ENCODE data around the gene ADARB1. TPM values are rescaled to one million over a fixed set of nuclear protein-coding genes. Genes with fewer than 3 reads are reported as not detected.
"Not testable (repeated sequence)": the region's sequence is repeated elsewhere in the genome, so short reads cannot be mapped to it uniquely, and the experiment has no call there.

The ADARB1 gene
- total and polyA plus RNA-seq, 4 experiments from 2014 or later, result 4.6 to 50.0 (median 30.9) TPM

DNA sequence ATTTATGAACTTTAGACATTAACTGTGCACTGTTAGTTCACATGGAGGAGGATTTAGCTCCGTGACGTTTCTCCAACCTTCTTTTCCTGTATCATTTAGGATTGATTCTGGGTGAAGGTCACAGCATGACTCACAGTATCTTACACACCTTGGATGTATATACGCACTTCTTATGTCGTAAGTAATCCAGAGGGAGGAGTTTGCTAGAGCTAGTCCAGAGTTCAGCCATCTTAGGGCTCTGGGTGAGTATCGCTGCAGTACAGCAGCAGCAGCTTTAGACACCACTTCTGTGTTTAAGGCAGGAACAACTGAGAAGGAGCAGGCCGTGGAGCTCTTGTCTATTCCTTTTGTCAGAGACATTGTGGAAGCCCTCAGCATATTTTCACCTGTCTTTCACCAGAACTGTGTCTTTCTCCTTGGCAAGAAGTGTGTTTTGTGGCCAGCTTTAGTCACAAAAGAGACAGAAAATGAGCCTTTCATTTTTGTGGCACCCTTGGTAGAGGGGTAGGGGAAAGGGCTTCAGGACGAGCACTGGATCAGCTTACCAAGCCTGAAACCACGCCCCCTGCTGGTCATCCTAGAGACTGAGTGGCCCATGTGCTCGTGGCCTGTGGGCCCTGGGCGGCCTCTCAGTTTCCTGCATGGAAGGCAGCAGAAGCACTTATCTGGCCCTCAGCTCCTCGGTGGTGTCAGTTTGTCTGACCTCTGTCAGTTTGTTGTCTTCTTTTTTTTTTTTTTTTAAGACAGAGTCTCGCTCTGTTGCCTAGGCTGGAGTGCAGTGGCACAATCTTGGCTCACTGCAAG lies 64.0 kb downstream of the ADARB1 start:
- Mint-ChIP-seq H3K36me3 (peaks cover 5 to 20% of the 10 kb centered on the region in 2 donors), H3K27me3 (no peaks in the 10 kb centered on the region), H3K4me1 (peaks cover 6 to 22% (median 17%) of the 10 kb centered on the region in 4 donors), H3K4me3 (no peak overlapping the region), H3K9me3 (no peaks in the 10 kb centered on the region), H3K27ac (peak overlapping the region in 2 of 7 donors; percentile 18 to 24)
- peak; percentile 54 to 64 (median 58) for DNase-seq
- intact Hi-C loops (cut with micrococcal nuclease), result no loop called here
- Histone ChIP-seq H3K27ac (ENCODE audit: low read depth, low read length) (no peak overlapping the region), H3K27me3 (ENCODE audit: insufficient read depth, low read length) (no peaks in the 10 kb centered on the region), H3K4me3 (ENCODE audit: low read length in 2 of 2) (no peak overlapping the region), H3K4me1 (ENCODE audit: insufficient read depth, low read length) (no peaks in the 10 kb centered on the region), H3K9me3 (ENCODE audit: control insufficient read depth in 1 of 2, low read length in 2 of 2) (no peaks in the 10 kb centered on the region), H3K36me3 (ENCODE audit: insufficient read depth, low read length) (peaks cover 9% of the 10 kb centered on the region)
- ChIA-PET CTCF (ENCODE audit: partially characterized antibody) (interaction anchor here (0.7 to 9.4 kb wide), 57 partner anchors 9 to 1331 kb away, joined by 3 to 252 read pairs (median 4); partner anchors contain the start of genes ADARB1 and SLX9), POLR2A (ENCODE audit: partially characterized antibody) (interaction anchor here (0.9 to 2.2 kb wide), 4 partner anchors 10 to 207 kb away, joined by 3 to 12 read pairs (median 4); partner anchors contain the start of gene ADARB1)

DNA sequence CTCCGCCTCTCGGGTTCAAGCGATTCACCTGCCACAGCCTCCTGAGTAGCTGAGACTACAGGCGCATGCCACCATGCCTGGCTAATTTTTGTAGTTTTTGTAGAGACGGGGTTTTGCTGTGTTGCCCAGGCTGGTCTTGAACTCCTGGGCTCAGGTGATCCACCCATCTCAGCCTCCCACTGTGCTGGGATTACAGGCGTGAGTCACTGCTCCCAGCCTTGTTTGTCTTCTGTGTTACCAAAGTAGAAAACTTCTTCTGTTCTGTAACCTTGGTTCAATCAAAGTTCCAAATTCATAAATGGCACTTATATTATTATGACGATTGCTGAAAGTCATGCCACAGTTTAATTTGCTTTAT lies 64.6 kb downstream of the ADARB1 start:
- H3K27ac ChIP-seq (ENCODE audit: low read depth, low read length); H3K27me3 ChIP-seq (ENCODE audit: insufficient read depth, low read length); H3K4me1 ChIP-seq (ENCODE audit: insufficient read depth, low read length); intact Hi-C loops (cut with micrococcal nuclease); H3K36me3 ChIP-seq (ENCODE audit: insufficient read depth, low read length); H3K4me3 ChIP-seq (ENCODE audit: low read length in 2 of 2); H3K9me3 ChIP-seq (ENCODE audit: control insufficient read depth in 1 of 2, low read length in 2 of 2); H3K4me3 Mint-ChIP-seq; H3K9me3 Mint-ChIP-seq; DNase-seq; H3K27me3 Mint-ChIP-seq: not testable (repeated sequence)
- POLR2A ChIA-PET (ENCODE audit: partially characterized antibody), result interaction anchor here (0.9 to 1.3 kb wide), 2 partner anchors 61 to 65 kb away, joined by 3 read pairs; partner anchors contain the start of gene ADARB1
- CTCF ChIA-PET (ENCODE audit: partially characterized antibody), result interaction anchor here (0.7 to 9.4 kb wide), 34 partner anchors 8 to 1332 kb away, joined by 3 to 252 read pairs (median 6); partner anchors contain the start of gene SLX9
- Mint-ChIP-seq H3K36me3 (peaks cover 10 to 25% of the 10 kb centered on the region in 2 donors), H3K27ac (peak overlapping the region in 1 of 7 donors; percentile 18), H3K4me1 (peaks cover 6 to 22% (median 16%) of the 10 kb centered on the region in 4 donors)

DNA sequence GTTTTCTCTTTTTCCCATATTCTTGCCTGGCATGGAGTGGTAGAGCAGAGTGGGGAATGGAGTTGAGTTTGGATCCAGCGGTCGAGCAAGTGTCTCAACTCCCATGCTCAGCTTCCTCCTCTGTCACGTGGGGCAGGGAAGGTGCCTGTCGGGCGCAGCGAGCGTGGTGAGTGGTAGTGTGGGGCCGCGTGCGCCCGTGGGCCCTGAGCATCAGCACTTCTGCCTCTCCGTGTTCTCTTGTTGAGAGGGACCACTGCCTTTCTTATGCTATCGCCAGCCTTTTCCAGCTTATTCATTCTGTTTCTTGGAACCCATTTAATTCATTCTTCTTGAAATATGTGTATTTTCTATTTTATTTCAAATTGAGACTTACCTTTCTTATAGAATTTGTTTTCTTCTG lies 65.1 kb downstream of the ADARB1 start:
- ChIA-PET CTCF (ENCODE audit: partially characterized antibody) (interaction anchor here (0.7 to 9.4 kb wide), 8 partner anchors 8 to 745 kb away, joined by 3 to 252 read pairs (median 28); partner anchors contain the start of gene SLX9), POLR2A (ENCODE audit: partially characterized antibody) (no interaction called here)
- intact Hi-C loops (cut with micrococcal nuclease), result no loop called here
- H3K27ac Mint-ChIP-seq, result no peak overlapping the region
- no peak for DNase-seq
- no peaks in the 10 kb centered on the region for H3K27me3 Mint-ChIP-seq
- Histone ChIP-seq H3K36me3 (ENCODE audit: insufficient read depth, low read length) (peaks cover 9% of the 10 kb centered on the region), H3K27me3 (ENCODE audit: insufficient read depth, low read length) (no peaks in the 10 kb centered on the region), H3K27ac (ENCODE audit: low read depth, low read length) (no peak overlapping the region), H3K9me3 (ENCODE audit: control insufficient read depth in 1 of 2, low read length in 2 of 2) (no peaks in the 10 kb centered on the region), H3K4me1 (ENCODE audit: insufficient read depth, low read length) (no peaks in the 10 kb centered on the region), H3K4me3 (ENCODE audit: low read length in 2 of 2) (no peak overlapping the region)
- peaks cover 6 to 22% (median 16%) of the 10 kb centered on the region in 4 donors for H3K4me1 Mint-ChIP-seq
- H3K9me3 Mint-ChIP-seq, result no peaks in the 10 kb centered on the region
- H3K4me3 Mint-ChIP-seq, result no peak overlapping the region
- H3K36me3 Mint-ChIP-seq, result peaks cover 10 to 26% of the 10 kb centered on the region in 2 donors

DNA sequence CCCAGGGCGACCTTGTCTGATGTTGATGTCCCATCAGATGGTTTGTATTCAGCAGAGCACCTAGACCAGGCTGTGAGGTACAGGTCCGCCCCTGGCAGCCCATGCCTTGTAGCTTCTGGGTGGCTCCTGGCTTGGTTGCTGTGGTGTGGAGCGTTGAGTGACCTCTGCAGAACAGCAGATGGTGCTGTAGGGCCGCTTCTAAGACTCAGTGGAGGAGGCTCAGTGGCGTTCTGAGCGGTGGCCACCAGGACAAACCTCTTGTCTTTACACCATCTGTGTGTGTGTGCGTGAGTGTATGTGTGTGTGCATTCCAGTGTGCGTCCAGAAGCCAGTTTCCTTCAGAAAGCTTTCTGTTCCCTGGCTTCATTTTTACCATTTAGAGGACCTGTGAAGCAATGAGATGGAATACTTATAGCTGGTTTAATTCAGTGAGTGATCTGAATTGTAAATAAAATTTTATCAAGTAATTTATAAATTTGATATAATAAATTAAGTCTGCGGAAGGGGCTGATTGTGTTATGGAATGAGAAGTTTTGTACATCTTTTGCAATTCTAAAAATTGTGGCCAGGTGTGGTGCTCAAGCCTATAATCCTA lies 66.1 kb downstream of the ADARB1 start:
- ChIA-PET POLR2A (ENCODE audit: partially characterized antibody) (no interaction called here), CTCF (ENCODE audit: partially characterized antibody) (interaction anchor here (0.7 to 9.4 kb wide), 13 partner anchors 8 to 301 kb away, joined by 3 to 252 read pairs (median 6); partner anchors contain the start of gene SLX9)
- Histone ChIP-seq H3K4me1 (ENCODE audit: insufficient read depth, low read length) (no peaks in the 10 kb centered on the region), H3K27ac (ENCODE audit: low read depth, low read length) (no peak overlapping the region), H3K36me3 (ENCODE audit: insufficient read depth, low read length) (peaks cover under 1% of the 10 kb centered on the region), H3K4me3 (ENCODE audit: low read length in 2 of 2) (no peak overlapping the region), H3K27me3 (ENCODE audit: insufficient read depth, low read length) (no peaks in the 10 kb centered on the region), H3K9me3 (ENCODE audit: control insufficient read depth in 1 of 2, low read length in 2 of 2) (no peaks in the 10 kb centered on the region)
- peak overlapping the region in 3 of 7 donors; percentile 8 to 47 (median 12) for H3K27ac Mint-ChIP-seq
- no peaks in the 10 kb centered on the region for H3K9me3 Mint-ChIP-seq
- peaks cover 6 to 22% (median 16%) of the 10 kb centered on the region in 4 donors for H3K4me1 Mint-ChIP-seq
- peaks cover 15 to 30% of the 10 kb centered on the region in 2 donors for H3K36me3 Mint-ChIP-seq
- H3K27me3 Mint-ChIP-seq, result no peaks in the 10 kb centered on the region
- no peak overlapping the region for H3K4me3 Mint-ChIP-seq
- DNase-seq, result peak; percentile 58 to 72 (median 61)
- intact Hi-C loops (cut with micrococcal nuclease), result loop anchor here (1.0 kb wide), 1 partner anchor 299 kb away; no protein-coding TSS in a partner anchor

DNA sequence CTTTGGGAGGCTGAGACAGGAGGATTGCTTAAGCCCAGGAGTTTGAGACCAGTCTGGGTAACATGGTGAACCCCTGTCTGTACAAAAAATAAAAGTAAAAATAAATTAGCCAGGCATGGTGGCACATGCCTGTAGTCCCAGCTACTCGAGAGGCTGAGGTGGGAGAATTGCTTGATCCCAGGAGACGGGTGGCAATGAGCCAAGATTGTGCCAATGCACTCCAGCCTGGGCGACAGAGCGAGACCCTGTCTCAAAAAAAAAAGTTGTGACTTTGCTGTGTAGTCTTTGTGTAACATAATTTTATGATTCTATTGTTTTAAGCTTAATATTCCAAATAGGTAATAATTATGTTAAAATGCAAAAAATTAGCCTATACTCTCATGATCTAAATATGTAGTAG lies 66.6 kb downstream of the ADARB1 start:
- CTCF ChIA-PET (ENCODE audit: partially characterized antibody), result interaction anchor here (0.7 to 9.4 kb wide), 12 partner anchors 9 to 300 kb away, joined by 3 to 252 read pairs (median 6); partner anchors contain the start of gene SLX9
- H3K4me3 ChIP-seq (ENCODE audit: low read length in 2 of 2); H3K9me3 ChIP-seq (ENCODE audit: control insufficient read depth in 1 of 2, low read length in 2 of 2); H3K27ac Mint-ChIP-seq; H3K4me1 ChIP-seq (ENCODE audit: insufficient read depth, low read length); DNase-seq; H3K27ac ChIP-seq (ENCODE audit: low read depth, low read length); H3K27me3 ChIP-seq (ENCODE audit: insufficient read depth, low read length); H3K9me3 Mint-ChIP-seq; POLR2A ChIA-PET (ENCODE audit: partially characterized antibody); H3K27me3 Mint-ChIP-seq; H3K36me3 ChIP-seq (ENCODE audit: insufficient read depth, low read length); H3K4me3 Mint-ChIP-seq: not testable (repeated sequence)
- H3K4me1 Mint-ChIP-seq, result peaks cover 6 to 22% (median 16%) of the 10 kb centered on the region in 4 donors
- H3K36me3 Mint-ChIP-seq, result peaks cover 15 to 35% of the 10 kb centered on the region in 2 donors
- intact Hi-C loops (cut with micrococcal nuclease), result loop anchor here (1.0 kb wide), 1 partner anchor 298 kb away; no protein-coding TSS in a partner anchor

DNA sequence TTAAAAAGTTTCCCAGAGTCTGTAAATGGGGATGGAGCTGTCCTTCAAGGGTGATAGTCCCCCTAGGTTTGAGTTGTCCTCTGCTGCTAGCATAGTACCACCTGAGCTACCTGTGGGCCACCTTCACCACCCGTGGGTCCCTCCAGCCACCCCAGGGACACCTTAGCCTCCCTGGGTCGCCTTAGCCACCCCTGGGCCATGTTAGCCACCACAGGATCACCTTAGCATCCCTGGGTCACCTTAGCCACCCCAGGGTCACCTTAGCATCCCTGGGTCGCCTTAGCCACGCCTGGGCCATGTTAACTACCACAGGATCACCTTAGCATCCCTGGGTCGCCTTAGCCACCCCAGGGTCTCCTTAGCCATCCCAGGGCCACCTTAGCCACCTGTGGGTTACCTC lies 67.1 kb downstream of the ADARB1 start:
- no peak overlapping the region for H3K27ac ChIP-seq (ENCODE audit: low read depth, low read length)
- Mint-ChIP-seq H3K27ac (no peak overlapping the region), H3K36me3 (peaks cover 15 to 40% of the 10 kb centered on the region in 2 donors), H3K4me3 (no peak overlapping the region), H3K4me1 (peaks cover 6 to 22% (median 16%) of the 10 kb centered on the region in 4 donors), H3K27me3 (no peaks in the 10 kb centered on the region), H3K9me3 (no peaks in the 10 kb centered on the region)
- intact Hi-C loops (cut with micrococcal nuclease), result no loop called here
- H3K9me3 ChIP-seq (ENCODE audit: control insufficient read depth in 1 of 2, low read length in 2 of 2), result no peaks in the 10 kb centered on the region
- POLR2A ChIA-PET (ENCODE audit: partially characterized antibody), result interaction anchor here (0.9 kb wide), 1 partner anchor 176 kb away, joined by 3 read pairs; no protein-coding TSS in a partner anchor
- no peaks in the 10 kb centered on the region for H3K36me3 ChIP-seq (ENCODE audit: insufficient read depth, low read length)
- H3K4me1 ChIP-seq (ENCODE audit: insufficient read depth, low read length), result no peaks in the 10 kb centered on the region
- H3K27me3 ChIP-seq (ENCODE audit: insufficient read depth, low read length), result no peaks in the 10 kb centered on the region
- no peak for DNase-seq
- CTCF ChIA-PET (ENCODE audit: partially characterized antibody), result interaction anchor here (0.9 to 9.4 kb wide), 7 partner anchors 9 to 194 kb away, joined by 3 to 252 read pairs (median 8); partner anchors contain the start of gene SLX9
- H3K4me3 ChIP-seq (ENCODE audit: low read length in 2 of 2), result no peak overlapping the region
